Prostate gland (tissue), 2 donors: ENCODE measurements around the gene IMMP2L. TPM values are rescaled to one million over a fixed set of nuclear protein-coding genes. Genes with fewer than 3 reads are reported as not detected.
A peak's percentile ranks its signal among the peaks of the same experiment; 100 is the strongest.

Experiments used
- DNase-seq: peaks from one replicate; pipeline ENCODE4 v3.0.0-alpha.2; 2019; ENCODE audit warnings: low spot score
- H3K27ac ChIP-seq, 2 donors: fragments of 200-600 bp; sonication (generic); 2 replicates each; pipeline ENCODE4 v1.5.1; 2017 to 2019
- H3K27me3 ChIP-seq: fragments of 200-600 bp; sonication (generic); replicated peaks from 2 replicates; pipeline ENCODE4 v1.5.1; 2019; ENCODE audit not compliant: insufficient read depth
- H3K36me3 ChIP-seq, 2 donors: fragments of 200-600 bp; sonication (generic); 1 replicate in 1 of 2; 2 replicates in 1 of 2; pipeline versions ENCODE4 v1.5.1 to v1.8.1; 2017 to 2019
- H3K4me1 ChIP-seq: fragments of 200-600 bp; sonication (generic); replicated peaks from 2 replicates; pipeline ENCODE4 v1.5.1; 2019
- H3K4me3 ChIP-seq, 2 donors: fragments of 200-600 bp; sonication (generic); 2 replicates each; pipeline ENCODE4 v1.5.1; 2017 to 2019
- H3K9me3 ChIP-seq: fragments of 200-600 bp; sonication (generic); 2 replicates; pipeline ENCODE4 v1.5.1; 2017
- CTCF ChIP-seq, 4 experiments: fragments of 200-600 bp in 2 of 4; fragments of 450-650 bp in 2 of 4; sonication (generic) in 2 of 4; IDR thresholded peaks; 1 replicate in 3 of 4; 2 replicates in 1 of 4; pipeline ENCODE4 v1.5.1; 2016 to 2019; ENCODE audit warnings: antibody characterized with exemption in 4 of 4, mild to moderate bottlenecking in 2 of 4, moderate library complexity in 2 of 4
- POLR2A ChIP-seq: fragments of 450-650 bp; IDR thresholded peaks from one replicate; pipeline ENCODE4 v1.6.1; 2016; ENCODE audit warnings: antibody characterized with exemption, mild to moderate bottlenecking
- POLR2AphosphoS5 ChIP-seq: sonication (generic); formaldehyde crosslinking; IDR thresholded peaks from one replicate; pipeline ENCODE4 v1.6.1; 2017; ENCODE audit warnings: antibody characterized with exemption
- WGBS: methylation state at CpG from one replicate; pipeline ENCODE4 v1.1.5; 2018; 5-methylcytosine and 5-hydroxymethylcytosine counted together
- intact Hi-C: fragments of 100-400 bp; cut with DNase I; formaldehyde crosslinking; loops from one replicate; pipeline ENCODE4 v1.14.2; 2022
- total RNA-seq, 2 donors: library from RNA; depleted of rRNA; stranded (reverse); fragments of >200 nt; gene quantifications; one replicate each; pipeline ENCODE4 v1.1.0, GENCODE V29; 2016

Gene IMMP2L
- total RNA-seq, 2 donors from 2014 or later = 16.9 to 20.4 TPM

- intact Hi-C loops = no loop called here
- 84% methylated on average over 6 of the region's 6 CpGs for WGBS
These were observed 588.9 kb downstream of the IMMP2L start for GRCh38 chr7:110973196-110973990.

GRCh38 chr7:110964775-110965174, 597.5 kb downstream of the IMMP2L start:
- no peak for DNase-seq
- no peak for TF ChIP-seq POLR2AphosphoS5
- no peak for TF ChIP-seq POLR2A
- no peak for TF ChIP-seq CTCF (IDR thresholded peaks at IDR 0.05)
- H3K36me3 ChIP-seq = no peaks in the 10 kb centered on the region
- 67% methylated on average over 6 of the region's 6 CpGs for WGBS
- H3K4me1 ChIP-seq = no peaks in the 10 kb centered on the region
- no peaks in the 10 kb centered on the region for H3K9me3 ChIP-seq
- H3K27ac ChIP-seq = no peak overlapping the region
- intact Hi-C loops = no loop called here
- no peak overlapping the region for H3K4me3 ChIP-seq
- no peaks in the 10 kb centered on the region for H3K27me3 ChIP-seq

More at GRCh38 chr7:110973196-110973990, 588.9 kb downstream of the IMMP2L start:
- no peaks in the 10 kb centered on the region for H3K4me1 ChIP-seq
- TF ChIP-seq POLR2AphosphoS5 (no peak), POLR2A (no peak), CTCF (IDR thresholded peaks at IDR 0.05) (no peak)
- DNase-seq = no peak
- H3K9me3 ChIP-seq = no peaks in the 10 kb centered on the region
- H3K27me3 ChIP-seq = no peaks in the 10 kb centered on the region
- no peak overlapping the region for H3K4me3 ChIP-seq
- no peaks in the 10 kb centered on the region for H3K36me3 ChIP-seq
- H3K27ac ChIP-seq = no peak overlapping the region

GRCh38 chr7:110962826-110963225, 599.5 kb downstream of the IMMP2L start:
- no peak for DNase-seq
- no peaks in the 10 kb centered on the region for H3K27me3 ChIP-seq
- H3K9me3 ChIP-seq = no peaks in the 10 kb centered on the region
- TF ChIP-seq POLR2AphosphoS5 (peak; percentile 17), POLR2A (no peak)
- WGBS = 64% methylated on average over 3 of the region's 3 CpGs
- intact Hi-C loops = no loop called here
- H3K27ac ChIP-seq = no peak overlapping the region
- H3K4me3 ChIP-seq = no peak overlapping the region
- no peaks in the 10 kb centered on the region for H3K36me3 ChIP-seq
- no peaks in the 10 kb centered on the region for H3K4me1 ChIP-seq

- H3K9me3 ChIP-seq = no peaks in the 10 kb centered on the region
These were observed 599.9 kb downstream of the IMMP2L start for GRCh38 chr7:110962374-110962773.

GRCh38 chr7:110960811-110961210, 601.5 kb downstream of the IMMP2L start:
- no peaks in the 10 kb centered on the region for H3K9me3 ChIP-seq
- intact Hi-C loops = no loop called here
- H3K27ac ChIP-seq = no peak overlapping the region

More at GRCh38 chr7:110962374-110962773, 599.9 kb downstream of the IMMP2L start:
- intact Hi-C loops = no loop called here
- Histone ChIP-seq H3K27me3 (no peaks in the 10 kb centered on the region), H3K4me3 (no peak overlapping the region), H3K36me3 (no peaks in the 10 kb centered on the region), H3K27ac (no peak overlapping the region), H3K4me1 (no peaks in the 10 kb centered on the region)
- WGBS = 79% methylated on average over 2 of the region's 2 CpGs
- no peak for TF ChIP-seq CTCF (IDR thresholded peaks at IDR 0.05)
- TF ChIP-seq POLR2AphosphoS5 = no peak
- TF ChIP-seq POLR2A = no peak
- no peak for DNase-seq

More at GRCh38 chr7:110960811-110961210, 601.5 kb downstream of the IMMP2L start:
- Histone ChIP-seq H3K4me3 (no peak overlapping the region), H3K27me3 (no peaks in the 10 kb centered on the region), H3K4me1 (no peaks in the 10 kb centered on the region), H3K36me3 (no peaks in the 10 kb centered on the region)
- no peak for DNase-seq
- no peak for TF ChIP-seq CTCF (IDR thresholded peaks at IDR 0.05)
- TF ChIP-seq POLR2A = no peak
- TF ChIP-seq POLR2AphosphoS5 = no peak
